Heart right ventricle (tissue), 16 donors: ENCODE measurements around the gene GRK5. TPM values are rescaled to one million over a fixed set of nuclear protein-coding genes. Genes with fewer than 3 reads are reported as not detected.
A peak's percentile ranks its signal among the peaks of the same experiment; 100 is the strongest.
"Not testable (repeated sequence)": the region's sequence is repeated elsewhere in the genome, so short reads cannot be mapped to it uniquely, and the experiment has no call there.

Experiments used
- ATAC-seq, 8 donors: fragments of 200-7000 bp; cut with Tn5 transposase; one replicate each; pipeline ENCODE4 v1.9.1; 2020; ENCODE audit warnings: mild to moderate bottlenecking in 8 of 8, moderate library complexity in 8 of 8, moderate number of reproducible peaks in 1 of 8
- DNase-seq, 2 donors: peaks; one replicate each; pipeline ENCODE4 v3.0.0-alpha.2; 2020
- H3K27ac ChIP-seq, 10 donors: fragments of 200-600 bp; sonication (generic) in 2 of 10; one replicate each; pipeline versions ENCODE4 v1.5.0 to v1.8.0; 2020 to 2022; ENCODE audit warnings: mild to moderate bottlenecking in 3 of 10
- H3K27me3 ChIP-seq, 7 donors: fragments of 200-600 bp; one replicate each; pipeline ENCODE4 v1.8.0; 2021 to 2022; ENCODE audit warnings: mild to moderate bottlenecking in 2 of 7
- H3K36me3 ChIP-seq, 9 donors: fragments of 200-600 bp; sonication (generic) in 1 of 9; one replicate each; pipeline versions ENCODE4 v1.5.0 to v1.8.0; 2020 to 2022; ENCODE audit warnings: mild to moderate bottlenecking in 2 of 9
- H3K4me1 ChIP-seq, 9 donors: fragments of 200-600 bp; sonication (generic) in 1 of 9; one replicate each; pipeline versions ENCODE4 v1.5.0 to v1.8.0; 2020 to 2022; ENCODE audit warnings: mild to moderate bottlenecking in 4 of 9
- H3K4me3 ChIP-seq, 10 donors: fragments of 200-600 bp; sonication (generic) in 2 of 10; one replicate each; pipeline versions ENCODE4 v1.5.0 to v1.8.0; 2020 to 2022; ENCODE audit warnings: mild to moderate bottlenecking in 7 of 10, moderate library complexity in 2 of 10
- H3K9me3 ChIP-seq, 11 donors: fragments of 200-600 bp in 10 of 11; sonication (generic) in 2 of 11; one replicate each; pipeline versions ENCODE4 v1.5.0 to v1.8.0; 2013 to 2022; ENCODE audit warnings: mild to moderate bottlenecking in 2 of 11, control low read depth in 1 of 11, moderate library complexity in 1 of 11
- WGBS, 2 donors: extraction: QIAGEN DNeasy Blood & Tissue Kit; methylation state at CpG; one replicate each; pipeline ENCODE4 v1.1.7; 2013; ENCODE audit warnings: inconsistent platforms in 1 of 2; 5-methylcytosine and 5-hydroxymethylcytosine counted together
- intact Hi-C, 10 donors: fragments of 100-400 bp; cut with DNase I; formaldehyde crosslinking; loops; one replicate each; pipeline versions ENCODE4 v1.11.1 to v1.14.2; 2022
- polyA plus RNA-seq, 2 donors: library from polyadenylated mRNA; stranded (reverse); fragments of 200-250 nt; gene quantifications; one replicate each; pipeline ENCODE4 v1.2.3, GENCODE V29; 2013
- total RNA-seq, 10 donors: library from RNA; stranded (reverse); fragmentation: NEBNext Ultra II Directional in 3 of 10; extraction: Animal tissue kit (Norgen Biotek cat#: 25700) in 3 of 10; gene quantifications; one replicate each; pipeline versions ENCODE4 v1.2.1 to v1.2.4, GENCODE V29; 2021 to 2023
- TF ChIP-seq, protein P1 (sequence below), 9 donors: fragments of 200-600 bp; sonication (generic) in 2 of 9; IDR thresholded peaks; one replicate each; pipeline versions ENCODE4 v1.5.0 to v1.8.0; 2021 to 2022; ENCODE audit warnings: antibody characterized with exemption in 9 of 9, mild to moderate bottlenecking in 5 of 9, moderate library complexity in 1 of 9
- donor health status: Arrhythmogenic right ventricular cardiomyopathy.
- donor health status: ischemic (EF 13 %, LVEDD 7.1; RV severe dilation, severe dysfunction).
- donor health status: healthy with polysubstance abuse.
- donor health status: DM: no; HTN: yes; CAD: no.
- donor health status: DM: no; HTN: no; CAD: no.
- donor health status: ischemic (EF 25% LVEDD 6.9; RV normal size, moderate dysfunction).
- donor health status: ischemic (EF 25% LVEDD 5.7; RV mildly dilated, moderate dysfunction).
- donor health status: healthy.
- donor health status: DM: yes; HTN: yes; CAD: no.
- donor health status: Ischemic cardiomyopathy.
- donor health status: ischemic (EF 35%, LVEDD 5.7; RV mildly dilated, moderate dysfunction).
- donor health status: nonischemic (EF 11% LVEDD 7.7; RV severe dilation, severe dysfunction).
- donor health status: DM: yes; HTN: yes; CAD: no.
- donor health status: PGD.
- donor health status: ischemic (EF 29% LVEDD 5.4; RV normal size, mild dysfunction).
- donor health status: nonischemic (EF 23%, LVEDD 6.1; RV moderate dilation, normal function).

The GRK5 gene
- total and polyA plus RNA-seq, 12 donors = 11.8 to 80.5 (median 26.6) TPM

DNA sequence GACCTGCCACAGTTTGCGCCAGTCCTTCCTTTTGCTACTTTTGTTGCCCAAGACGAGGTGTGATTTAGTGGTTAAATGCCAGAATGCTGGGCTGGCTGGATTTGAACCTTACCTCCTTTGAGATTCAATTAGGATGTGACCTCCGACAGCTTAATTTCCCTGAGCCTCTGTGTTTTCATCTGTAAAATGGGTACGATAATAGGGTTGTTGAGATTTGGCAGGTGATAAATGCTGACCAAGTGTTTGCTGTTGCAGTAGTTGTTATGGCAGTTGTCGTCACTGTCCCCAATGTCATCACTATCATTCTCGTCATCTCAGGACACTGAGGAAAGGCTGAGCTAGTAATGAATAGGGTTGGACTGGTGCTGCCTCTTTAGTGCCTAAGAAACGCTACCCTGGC, 61.1 kb downstream of the GRK5 start:
- DNase-seq = no peak
- peaks cover 0 to 10% (median 0%) of the 10 kb centered on the region in 9 donors for H3K36me3 ChIP-seq
- no peaks in the 10 kb centered on the region for H3K9me3 ChIP-seq
- peak overlapping the region in 9 of 10 donors; percentile 26 to 90 (median 86) for H3K27ac ChIP-seq
- intact Hi-C loops = loop anchor here in 1 of 10 donors (10.0 kb wide), 1 partner anchor 54 kb away; no protein-coding TSS in a partner anchor
- no peaks in the 10 kb centered on the region for H3K27me3 ChIP-seq
- H3K4me1 ChIP-seq = peaks cover 35 to 97% (median 80%) of the 10 kb centered on the region in 9 donors
- ATAC-seq = no peak
- TF ChIP-seq, protein P1, sequence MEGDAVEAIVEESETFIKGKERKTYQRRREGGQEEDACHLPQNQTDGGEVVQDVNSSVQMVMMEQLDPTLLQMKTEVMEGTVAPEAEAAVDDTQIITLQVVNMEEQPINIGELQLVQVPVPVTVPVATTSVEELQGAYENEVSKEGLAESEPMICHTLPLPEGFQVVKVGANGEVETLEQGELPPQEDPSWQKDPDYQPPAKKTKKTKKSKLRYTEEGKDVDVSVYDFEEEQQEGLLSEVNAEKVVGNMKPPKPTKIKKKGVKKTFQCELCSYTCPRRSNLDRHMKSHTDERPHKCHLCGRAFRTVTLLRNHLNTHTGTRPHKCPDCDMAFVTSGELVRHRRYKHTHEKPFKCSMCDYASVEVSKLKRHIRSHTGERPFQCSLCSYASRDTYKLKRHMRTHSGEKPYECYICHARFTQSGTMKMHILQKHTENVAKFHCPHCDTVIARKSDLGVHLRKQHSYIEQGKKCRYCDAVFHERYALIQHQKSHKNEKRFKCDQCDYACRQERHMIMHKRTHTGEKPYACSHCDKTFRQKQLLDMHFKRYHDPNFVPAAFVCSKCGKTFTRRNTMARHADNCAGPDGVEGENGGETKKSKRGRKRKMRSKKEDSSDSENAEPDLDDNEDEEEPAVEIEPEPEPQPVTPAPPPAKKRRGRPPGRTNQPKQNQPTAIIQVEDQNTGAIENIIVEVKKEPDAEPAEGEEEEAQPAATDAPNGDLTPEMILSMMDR (IDR thresholded peaks at IDR 0.05) = no peak
- no peak overlapping the region for H3K4me3 ChIP-seq
- 89 to 93% methylated on average over 7 of the region's 7 CpGs for WGBS, 2 donors

DNA sequence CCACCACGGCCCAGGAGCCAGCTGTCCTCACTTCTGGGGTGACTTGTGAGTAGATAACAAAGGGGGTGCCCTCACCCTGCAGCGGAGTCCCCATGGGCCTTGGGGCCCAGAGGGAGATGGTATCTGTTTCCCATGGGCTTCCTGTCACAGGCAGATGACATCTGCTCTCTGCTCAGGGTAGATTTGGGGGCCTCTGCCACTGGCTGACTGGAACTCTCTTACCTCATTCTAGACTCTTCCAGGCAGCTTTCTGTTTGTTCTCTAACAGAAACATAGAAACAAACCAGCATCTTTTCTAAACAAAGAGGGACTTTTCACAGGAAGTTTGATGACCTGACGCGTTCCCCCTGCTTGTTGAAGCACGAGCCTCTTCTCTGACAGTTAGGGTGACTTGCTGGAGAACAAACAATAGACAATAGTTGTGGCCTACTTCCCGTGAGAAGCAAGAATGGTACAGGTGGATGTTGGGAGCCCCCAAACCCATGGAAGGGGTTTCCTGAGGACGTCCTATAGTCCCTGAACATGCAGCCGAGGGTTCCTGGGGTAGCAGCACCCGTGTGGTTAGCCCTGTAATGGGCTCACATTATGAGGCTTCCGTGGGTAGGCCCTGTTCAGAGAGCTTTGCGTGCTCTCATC, 61.6 kb downstream of the GRK5 start:
- Histone ChIP-seq H3K27me3 (no peaks in the 10 kb centered on the region), H3K36me3 (peaks cover 0 to 10% (median 0%) of the 10 kb centered on the region in 9 donors), H3K27ac (peak overlapping the region in 9 of 10 donors; percentile 26 to 90 (median 86)), H3K9me3 (no peaks in the 10 kb centered on the region), H3K4me1 (peaks cover 34 to 93% (median 78%) of the 10 kb centered on the region in 9 donors), H3K4me3 (no peak overlapping the region)
- WGBS, 2 donors = 62 to 64% methylated on average over 11 of the region's 11 CpGs
- peak in 2 of 8 donors; percentile 6 to 26 for ATAC-seq
- intact Hi-C loops = loop anchor here in 1 of 10 donors (10.0 kb wide), 1 partner anchor 54 kb away; no protein-coding TSS in a partner anchor
- no peak for DNase-seq
- TF ChIP-seq, protein P1 (IDR thresholded peaks at IDR 0.05) = no peak

DNA sequence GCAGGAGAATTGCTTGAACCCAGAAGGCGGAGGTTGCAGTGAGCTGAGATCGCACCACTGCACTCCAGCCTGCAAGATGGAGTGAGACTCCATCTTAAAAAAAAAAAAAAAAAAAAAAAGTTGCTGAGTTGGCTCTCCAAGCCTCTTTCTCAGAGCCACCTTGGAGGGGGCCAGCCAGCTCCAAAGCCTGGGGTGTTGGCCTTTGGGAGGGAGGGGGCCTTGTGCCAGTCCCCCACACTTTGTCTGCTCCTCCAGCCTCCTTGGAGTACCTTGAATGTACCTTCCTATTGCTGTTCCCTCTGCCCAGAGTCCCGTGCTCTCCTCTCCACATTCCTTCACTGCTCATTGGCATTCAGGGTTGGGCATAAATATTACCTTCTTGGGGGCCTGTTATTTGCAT, 62.4 kb downstream of the GRK5 start:
- TF ChIP-seq, protein P1 (IDR thresholded peaks at IDR 0.05) = no peak
- intact Hi-C loops = loop anchor here in 4 of 10 donors (2.0 to 10.0 kb wide), 4 partner anchors 55 to 145 kb away; partner anchors contain the start of gene GRK5 (in 3 of the 4)
- peaks cover 0 to 10% (median 0%) of the 10 kb centered on the region in 9 donors for H3K36me3 ChIP-seq
- no peaks in the 10 kb centered on the region for H3K9me3 ChIP-seq
- peaks cover 29 to 93% (median 78%) of the 10 kb centered on the region in 9 donors for H3K4me1 ChIP-seq
- DNase-seq (no peak), ATAC-seq (no peak)
- H3K4me3 ChIP-seq = no peak overlapping the region
- peak overlapping the region in 9 of 10 donors; percentile 48 to 90 (median 86) for H3K27ac ChIP-seq
- H3K27me3 ChIP-seq = no peaks in the 10 kb centered on the region
- WGBS, 2 donors = 92 to 94% methylated on average over 3 of the region's 3 CpGs

DNA sequence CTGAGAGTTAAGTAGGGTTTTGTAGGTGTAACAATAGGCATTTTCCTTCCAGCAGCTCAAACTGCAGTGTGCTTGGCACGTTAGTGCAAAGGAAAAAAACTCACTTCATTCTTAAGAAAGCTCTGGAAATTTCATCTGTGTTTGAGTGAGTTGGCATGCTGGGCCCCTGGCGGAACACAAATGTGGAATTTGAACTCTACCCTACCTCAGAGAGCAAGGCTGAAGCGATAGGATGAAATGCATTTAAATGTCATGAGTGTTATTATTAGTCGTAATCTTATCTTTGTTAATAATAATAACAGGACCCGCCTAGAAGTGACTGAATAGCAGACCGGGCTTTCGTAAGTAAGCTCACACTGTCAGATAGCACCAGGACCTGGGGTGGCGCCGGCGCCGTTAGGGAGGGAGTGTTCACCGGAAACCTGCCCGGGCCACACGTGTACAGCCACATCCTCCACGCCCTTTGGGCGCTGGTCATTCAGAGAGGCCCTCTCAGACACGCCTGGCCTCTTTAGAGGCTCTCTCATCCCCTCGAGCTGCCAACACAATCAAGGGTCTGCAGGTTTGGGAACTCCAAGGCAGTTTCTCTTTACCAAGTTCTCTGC, 63.5 kb downstream of the GRK5 start:
- DNase-seq (peak; percentile 88 to 89), ATAC-seq (peak; percentile 80 to 95 (median 90))
- WGBS, 2 donors = 10% methylated on average over 18 of the region's 18 CpGs
- Histone ChIP-seq H3K4me3 (peak overlapping the region in 4 of 10 donors; percentile 13 to 37 (median 23)), H3K36me3 (peaks cover 0 to 4% (median 0%) of the 10 kb centered on the region in 9 donors), H3K27me3 (no peaks in the 10 kb centered on the region), H3K9me3 (no peaks in the 10 kb centered on the region), H3K27ac (peak overlapping the region; percentile 48 to 90 (median 86)), H3K4me1 (peaks cover 29 to 94% (median 84%) of the 10 kb centered on the region in 9 donors)
- intact Hi-C loops = loop anchor here in 3 of 10 donors (2.0 to 10.0 kb wide), 3 partner anchors 64 to 144 kb away; partner anchors contain the start of gene GRK5 (in 3 of the 3)
- TF ChIP-seq, protein P1 (IDR thresholded peaks at IDR 0.05) = no peak

DNA sequence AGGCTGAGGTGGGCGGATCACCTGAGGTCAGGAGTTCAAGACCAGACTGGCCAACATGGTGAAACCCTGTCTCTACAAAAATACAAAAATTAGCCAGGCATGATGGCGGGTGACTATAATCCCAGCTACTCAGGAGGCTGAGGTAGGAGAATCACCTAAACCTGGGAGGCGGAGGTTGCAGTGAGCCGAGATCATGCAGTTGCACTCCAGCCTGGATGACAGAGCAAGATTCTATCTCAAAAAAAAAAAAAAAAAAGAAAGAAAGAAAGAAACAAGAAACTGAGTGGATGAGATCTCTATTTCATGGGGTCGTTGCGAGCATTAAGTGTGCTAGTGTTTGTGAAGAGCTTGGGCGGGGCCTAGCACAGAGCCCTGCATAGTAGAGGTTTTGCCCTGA, 65.0 kb downstream of the GRK5 start:
- H3K4me3 ChIP-seq, H3K36me3 ChIP-seq, ATAC-seq, DNase-seq, H3K27me3 ChIP-seq, H3K9me3 ChIP-seq: not testable (repeated sequence)
- 92 to 93% methylated on average over 7 of the region's 7 CpGs for whole genome bisulfite sequencing, 2 donors
- H3K4me1 ChIP-seq = peaks cover 29 to 95% (median 82%) of the 10 kb centered on the region in 9 donors
- intact Hi-C loops = loop anchor here in 1 of 10 donors (5.0 to 10.0 kb wide), 2 partner anchors 65 to 142 kb away; partner anchors contain the start of gene GRK5
- peak overlapping the region in 9 of 10 donors; percentile 48 to 90 (median 86) for H3K27ac ChIP-seq
